K562 (cell line): ENCODE results near the gene LAPTM5. TPM values are rescaled to one million over a fixed set of nuclear protein-coding genes. Genes with fewer than 3 reads are reported as not detected.

ENCODE experiments used
- ATAC-seq: fragments of 200-7000 bp; cut with Tn5 transposase; 3 replicates; pipeline ENCODE4 v1.9.1; 2020; ENCODE audit warnings: moderate library complexity
- BruUV-seq: library from RNA; stranded (reverse); fragments of 400-500 nt; replicated peaks from 2 replicates; lab custom pipeline; 2021; lab: Mats Ljungman, UMichigan
- CTCF ChIA-PET: fragments of 300-600 bp; formaldehyde crosslinking; extraction: SDS; loops from one replicate; lab custom pipeline; 2021; ENCODE audit warnings: low intra/inter-chr PET ratio; lab: Yijun Ruan, JAX
- POLR2A ChIA-PET: fragments of 300-600, 350-650 bp; sonication (Branson Sonifier 250); formaldehyde crosslinking; extraction: SDS; loops from one replicate; lab custom pipeline; 2021; ENCODE audit warnings: antibody characterized with exemption, inconsistent platforms; lab: Yijun Ruan, JAX
- DNase-seq, 4 experiments: peaks; one replicate each; pipeline versions ENCODE4 v3.0.0 to v3.0.0-alpha.2; 2011 to 2018; ENCODE audit warnings: low spot score in 3 of 4, mixed read lengths in 3 of 4; ENCODE audit errors: extremely low read depth in 1 of 4
- FAIRE-seq: peaks from 2 replicates; lab custom pipeline; 2011; peaks lifted over from hg19 to GRCh38; lab: Jason Lieb, UNC
- H2AFZ ChIP-seq: 2 replicates; pipeline ENCODE4 v1.6.0; 2011; ENCODE audit warnings: low read depth, low read length, control low read depth, inconsistent platforms
- H3K27ac ChIP-seq: fragments of 200-600 bp; 3 replicates; pipeline ENCODE4 v1.8.0; 2011; ENCODE audit warnings: low read depth, mild to moderate bottlenecking, control low read depth, inconsistent platforms, low read length, moderate library complexity, mixed read lengths; ENCODE audit errors: extremely low read depth
- H3K27me3 ChIP-seq, 2 experiments: fragments of 300-600 bp in 1 of 2; 2 replicates in 1 of 2; 3 replicates in 1 of 2; pipeline versions ENCODE4 v1.6.0 to v1.8.0; 2011; ENCODE audit warnings: inconsistent platforms in 2 of 2, low read length in 2 of 2, mild to moderate bottlenecking in 1 of 2, mixed read lengths in 1 of 2, moderate library complexity in 1 of 2; ENCODE audit not compliant: control insufficient read depth in 2 of 2, insufficient read depth in 2 of 2
- H3K36me3 ChIP-seq: fragments of 300-600 bp; 3 replicates; pipeline ENCODE4 v1.8.0; 2011; ENCODE audit warnings: mild to moderate bottlenecking, low read length, inconsistent platforms; ENCODE audit not compliant: control insufficient read depth, insufficient read depth
- H3K4me1 ChIP-seq, 2 experiments: fragments of 200-600 bp in 1 of 2; replicated peaks in 1 of 2; 2 replicates in 1 of 2; 3 replicates in 1 of 2; pipeline versions ENCODE4 v1.5.1 to v1.8.0; 2011; ENCODE audit warnings: inconsistent platforms in 2 of 2, low read length in 2 of 2, mild to moderate bottlenecking in 1 of 2, mixed read lengths in 1 of 2, moderate library complexity in 1 of 2; ENCODE audit not compliant: control insufficient read depth in 2 of 2, insufficient read depth in 2 of 2
- H3K4me2 ChIP-seq: 2 replicates; pipeline ENCODE4 v1.6.1; 2011; ENCODE audit warnings: low read length, control low read depth, inconsistent platforms, mixed read lengths; ENCODE audit not compliant: insufficient read depth
- H3K4me3 ChIP-seq: fragments of 200-600 bp; sonication (generic), shearing (Covaris generic); 2 replicates; pipeline ENCODE4 v1.5.1; 2016; ENCODE audit warnings: control low read depth, inconsistent platforms
- H3K79me2 ChIP-seq: fragments of 200-600 bp; 3 replicates; pipeline ENCODE4 v1.8.0; 2011; ENCODE audit warnings: low read length, inconsistent platforms; ENCODE audit not compliant: control insufficient read depth, insufficient read depth
- H3K9ac ChIP-seq, 2 experiments: 2 replicates each; pipeline versions ENCODE4 v1.6.0 to v1.6.1; 2011; ENCODE audit warnings: low read depth in 2 of 2, low read length in 2 of 2, control low read depth in 1 of 2, inconsistent platforms in 1 of 2, mild to moderate bottlenecking in 1 of 2, mixed read lengths in 1 of 2; ENCODE audit not compliant: insufficient read depth in 1 of 2
- H3K9me1 ChIP-seq: one replicate; pipeline ENCODE4 v1.6.0; 2011; ENCODE audit warnings: inconsistent platforms, mild to moderate bottlenecking, low read length, moderate library complexity; ENCODE audit not compliant: control insufficient read depth, insufficient read depth
- H3K9me3 ChIP-seq: replicated peaks from 2 replicates; pipeline ENCODE4 v1.5.1; 2011; ENCODE audit warnings: low read depth, low read length, inconsistent platforms; ENCODE audit not compliant: control insufficient read depth, insufficient read depth
- H4K20me1 ChIP-seq: replicated peaks from 2 replicates; pipeline ENCODE4 v1.6.1; 2011; ENCODE audit warnings: low read length, inconsistent platforms, mixed read lengths; ENCODE audit not compliant: control insufficient read depth, insufficient read depth
- HEY1 ChIP-seq: fragments of 250-450 bp; sonication (Bioruptor Pico); IDR thresholded peaks from 2 replicates; pipeline ENCODE4 v1.5.0; 2020; ENCODE audit warnings: mild to moderate bottlenecking, moderate library complexity, borderline replicate concordance
- MLX ChIP-seq, 2 experiments: fragments of 450-650 bp in 1 of 2; sonication (generic) in 1 of 2; formaldehyde crosslinking; conservative IDR thresholded peaks; 2 replicates each; pipeline versions ENCODE4 v1.4.0 to v1.8.1; 2020 to 2022; ENCODE audit warnings: mild to moderate bottlenecking in 1 of 2, missing genetic modification reagents in 1 of 2
- NFATC3 ChIP-seq: fragments of 450-650 bp; IDR thresholded peaks from 2 replicates; pipeline ENCODE4 v1.6.1; 2017; ENCODE audit warnings: mild to moderate bottlenecking
- ZNF165 ChIP-seq: fragments of 250-450 bp; sonication (Bioruptor Pico); IDR thresholded peaks from 2 replicates; pipeline ENCODE4 v1.4.0; 2020; ENCODE audit warnings: borderline replicate concordance
- WGBS: fragments of 100-300 bp; shearing (Covaris generic); methylation state at CpG from one replicate; pipeline ENCODE4 v1.1.6; 2016; ENCODE audit warnings: low coverage, mixed read lengths; ENCODE audit not compliant: insufficient coverage; ENCODE audit errors: missing lambda C conversion rate; 5-methylcytosine and 5-hydroxymethylcytosine counted together
- in situ Hi-C: fragments of 300-500 bp; cut with MboI; formaldehyde crosslinking; loops from 4 replicates; pipeline ENCODE4 v1.15.0; 2018; ENCODE audit warnings: inconsistent platforms, mixed read lengths
- intact Hi-C: fragments of 100-400 bp; cut with micrococcal nuclease; formaldehyde crosslinking; loops from 2 replicates; pipeline ENCODE4 v1.14.2; 2022
- polyA plus RNA-seq, 8 experiments: library from polyadenylated mRNA; depleted of rRNA in 4 of 8; stranded (reverse) in 5 of 8; unstranded in 3 of 8; fragments of >200 nt; fragmentation: Nextera tagmentation in 2 of 8; fragmentation: Illumina TruSeq in 1 of 8; extraction: Ambion mirVana in 2 of 8; extraction: Trizol in 1 of 8; gene quantifications; 2 replicates each; pipeline versions ENCODE4 v1.2.1 to v1.2.3, GENCODE V29; 2011 to 2014; ENCODE audit warnings: inconsistent platforms in 1 of 8, missing spikeins in 1 of 8
- total RNA-seq, 7 experiments: library from RNA; depleted of rRNA in 6 of 7; stranded (reverse); fragments of >200 nt in 6 of 7; fragmentation: Illumina TruSeq in 2 of 7; extraction: Trizol in 2 of 7; gene quantifications; 2 replicates each; pipeline versions ENCODE4 v1.2.1 to v1.2.3, GENCODE V29; 2011 to 2021; ENCODE audit warnings: low replicate concordance in 1 of 7

LAPTM5 gene
- total and polyA plus RNA-seq, 9 of the 15 experiments (the other 6 are each of a cell fraction or from before 2014, with no cell fraction given), result 2.4 to 47.3 (median 20.3) TPM

- TF ChIP-seq HEY1 (CRISPR knock-in tag) (no peak), MLX (CRISPR knock-in tag; conservative IDR thresholded peaks at IDR 0.05) (no peak), ZNF165 (CRISPR knock-in tag) (no peak), NFATC3 (no peak)
- Histone ChIP-seq H3K4me2 (no peak overlapping the region), H3K9me3 (no peaks in the 10 kb centered on the region), H2AFZ (no peak overlapping the region), H3K36me3 (no peaks in the 10 kb centered on the region), H3K4me1 (peaks cover 15 to 34% of the 10 kb centered on the region in 2 experiments), H3K9me1 (no peaks in the 10 kb centered on the region), H3K79me2 (no peaks in the 10 kb centered on the region), H4K20me1 (no peaks in the 10 kb centered on the region), H3K27ac (no peak overlapping the region), H3K4me3 (no peak overlapping the region), H3K9ac (0 out of 4 replicates have a peak overlapping the region, but pooled peaks of 1 of the 2 experiments have one; percentile 26), H3K27me3 (peaks cover 0 to 4% of the 10 kb centered on the region in 2 experiments; a peak in 1 of 5 replicates)
- CTCF ChIA-PET, result interaction anchor here (0.7 to 8.4 kb wide), 2 partner anchors 124 to 735 kb away, joined by 4 to 90 read pairs; partner anchors contain the start of gene SDC3
- ATAC-seq (no peak), FAIRE-seq (no peak), DNase-seq (no peak)
- 54% methylated on average over 13 of the region's 13 CpGs for WGBS
- intact Hi-C loops, result loop anchor here (10.0 kb wide), 1 partner anchor 388 kb away; no protein-coding TSS in a partner anchor
- in situ Hi-C loops, result no loop called here
- POLR2A ChIA-PET, result interaction anchor here (0.5 to 1.9 kb wide), 10 partner anchors 15 to 1972 kb away, joined by 3 to 11 read pairs (median 3); no protein-coding TSS in a partner anchor
- no TSS peak for BruUV-seq
Measured at GRCh38 chr1:30786264-30786991, 28.9 kb upstream of the LAPTM5 start.
